ENCODE measurements around the gene HMGCL.

- no peak for TF ChIP-seq SUZ12 (IDR thresholded peaks at IDR 0.05)
- TF ChIP-seq FOXA1 (IDR thresholded peaks at IDR 0.05), result no peak
- TF ChIP-seq NFRKB (IDR thresholded peaks at IDR 0.05), result no peak
These were observed 40.3 kb upstream of the HMGCL start for GRCh38 chr1:23865543-23865930.
